Epithelial cell of proximal tubule (primary cell): ENCODE results near the gene LIPC. TPM values are rescaled to one million over a fixed set of nuclear protein-coding genes. Genes with fewer than 3 reads are reported as not detected.

Experiments used
- DNase-seq: peaks from one replicate; pipeline ENCODE4 v3.0.0-alpha.2; 2011; ENCODE audit warnings: low read depth
- H3K4me3 ChIP-seq: 2 replicates; pipeline ENCODE4 v1.5.1; 2011; ENCODE audit warnings: low read depth, mild to moderate bottlenecking, low read length
- total RNA-seq: library from RNA; depleted of rRNA; stranded (reverse); fragments of >200 nt; gene quantifications from 2 replicates; pipeline ENCODE4 v1.2.3, GENCODE V29; 2015
- TF ChIP-seq, protein P1 (sequence below): conservative IDR thresholded peaks from 2 replicates; pipeline ENCODE4 v1.5.1; 2012; ENCODE audit warnings: low read depth, mild to moderate bottlenecking, low read length

LIPC gene
- total RNA-seq, 1 donor from 2014 or later: 12.9 TPM

- H3K4me3 ChIP-seq: no peak overlapping the region
- no peak for DNase-seq
- TF ChIP-seq, protein P1, sequence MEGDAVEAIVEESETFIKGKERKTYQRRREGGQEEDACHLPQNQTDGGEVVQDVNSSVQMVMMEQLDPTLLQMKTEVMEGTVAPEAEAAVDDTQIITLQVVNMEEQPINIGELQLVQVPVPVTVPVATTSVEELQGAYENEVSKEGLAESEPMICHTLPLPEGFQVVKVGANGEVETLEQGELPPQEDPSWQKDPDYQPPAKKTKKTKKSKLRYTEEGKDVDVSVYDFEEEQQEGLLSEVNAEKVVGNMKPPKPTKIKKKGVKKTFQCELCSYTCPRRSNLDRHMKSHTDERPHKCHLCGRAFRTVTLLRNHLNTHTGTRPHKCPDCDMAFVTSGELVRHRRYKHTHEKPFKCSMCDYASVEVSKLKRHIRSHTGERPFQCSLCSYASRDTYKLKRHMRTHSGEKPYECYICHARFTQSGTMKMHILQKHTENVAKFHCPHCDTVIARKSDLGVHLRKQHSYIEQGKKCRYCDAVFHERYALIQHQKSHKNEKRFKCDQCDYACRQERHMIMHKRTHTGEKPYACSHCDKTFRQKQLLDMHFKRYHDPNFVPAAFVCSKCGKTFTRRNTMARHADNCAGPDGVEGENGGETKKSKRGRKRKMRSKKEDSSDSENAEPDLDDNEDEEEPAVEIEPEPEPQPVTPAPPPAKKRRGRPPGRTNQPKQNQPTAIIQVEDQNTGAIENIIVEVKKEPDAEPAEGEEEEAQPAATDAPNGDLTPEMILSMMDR: no peak
These were observed 43.6 kb upstream of the LIPC start for GRCh38 chr15:58388211-58388610.

GRCh38 chr15:58390118-58390517 lies 41.7 kb upstream of the LIPC start:
- TF ChIP-seq, protein P1: no peak
- no peak for DNase-seq
- H3K4me3 ChIP-seq: no peak overlapping the region

DNA sequence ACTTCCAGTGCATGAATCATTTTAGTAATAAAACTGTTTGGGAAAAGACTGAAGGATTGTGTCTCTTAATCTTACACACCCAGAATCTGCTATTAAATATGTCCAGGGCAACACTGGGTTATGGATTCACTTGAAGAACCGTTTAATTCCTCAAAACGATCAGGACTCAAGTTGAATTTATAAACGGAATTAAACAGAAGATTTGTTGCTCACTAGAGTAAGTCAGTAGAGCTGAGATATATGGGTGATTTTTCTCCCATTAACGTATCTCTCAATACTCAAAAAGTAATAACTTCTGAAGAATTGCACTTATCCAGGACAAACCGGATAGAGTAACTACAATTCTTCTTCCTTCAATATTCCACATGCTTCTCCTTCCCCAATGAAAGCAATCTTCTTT lies 41.1 kb upstream of the LIPC start:
- H3K4me3 ChIP-seq: no peak overlapping the region
- no peak for DNase-seq
- TF ChIP-seq, protein P1: no peak

DNA sequence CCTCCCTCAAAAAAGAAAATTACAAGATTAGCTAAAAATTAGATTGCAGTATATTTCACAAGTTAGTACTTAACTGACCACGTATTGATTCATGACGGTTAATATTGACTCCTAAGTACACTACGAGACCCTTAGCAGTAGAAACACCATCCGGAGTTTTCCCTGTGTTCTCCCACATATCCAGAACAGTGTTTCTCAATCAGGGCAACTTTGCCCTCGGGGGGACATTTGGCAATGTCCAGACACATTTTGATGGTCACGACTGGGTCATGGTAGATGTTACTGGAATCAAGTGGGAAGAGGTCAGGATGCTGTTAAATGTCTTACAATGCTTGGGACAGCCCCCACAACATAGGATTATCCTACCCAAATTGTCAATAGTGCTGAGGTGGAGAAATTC lies 40.7 kb upstream of the LIPC start:
- TF ChIP-seq, protein P1: no peak
- DNase-seq: no peak
- H3K4me3 ChIP-seq: no peak overlapping the region

GRCh38 chr15:58392141-58392540 lies 39.6 kb upstream of the LIPC start:
- no peak for DNase-seq
- TF ChIP-seq, protein P1: no peak
- no peak overlapping the region for H3K4me3 ChIP-seq

DNA sequence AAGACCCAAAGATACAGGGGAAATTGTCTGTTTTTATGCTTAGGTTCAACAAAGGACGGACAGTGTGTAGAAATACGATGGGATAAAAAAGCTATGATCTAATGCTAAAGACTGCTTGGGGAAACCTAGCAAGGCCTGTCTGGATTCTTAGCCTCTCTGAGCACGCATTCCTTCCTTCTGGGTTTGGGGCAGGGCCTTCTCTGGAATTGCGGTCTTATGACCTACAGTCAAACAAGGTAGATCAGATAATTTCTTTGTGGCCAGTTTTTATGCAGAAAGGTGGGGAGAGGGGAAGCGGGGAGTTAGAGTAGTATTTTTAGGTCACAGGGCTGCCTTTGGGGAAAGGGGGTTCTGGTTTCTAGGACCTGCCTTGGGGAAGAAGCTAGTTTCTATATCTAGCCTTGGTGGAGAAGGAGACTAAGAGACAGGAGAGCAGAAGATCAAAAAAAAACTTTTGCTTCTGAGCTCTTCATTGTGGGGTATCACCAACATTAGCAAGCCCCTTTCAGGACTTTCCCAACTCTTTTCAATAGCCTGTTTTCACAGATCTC lies 39.1 kb upstream of the LIPC start:
- TF ChIP-seq, protein P1: no peak
- no peak for DNase-seq
- no peak overlapping the region for H3K4me3 ChIP-seq

- TF ChIP-seq, protein P1: no peak
- no peak for DNase-seq
These were observed 38.5 kb upstream of the LIPC start for GRCh38 chr15:58393241-58393662.

More at GRCh38 chr15:58393241-58393662, 38.5 kb upstream of the LIPC start:
- H3K4me3 ChIP-seq: no peak overlapping the region
